CD4-positive, alpha-beta T cell treated with Interleukin-17A for 1 hour (primary cell): ENCODE measurements around the gene CCDC144A.
"Not testable (repeated sequence)": the region's sequence is repeated elsewhere in the genome, so short reads cannot be mapped to it uniquely, and the experiment has no call there.

Source experiments
- DNase-seq: peaks from one replicate; pipeline ENCODE4 v3.0.0-alpha.2; 2020

Gene CCDC144A

DNA sequence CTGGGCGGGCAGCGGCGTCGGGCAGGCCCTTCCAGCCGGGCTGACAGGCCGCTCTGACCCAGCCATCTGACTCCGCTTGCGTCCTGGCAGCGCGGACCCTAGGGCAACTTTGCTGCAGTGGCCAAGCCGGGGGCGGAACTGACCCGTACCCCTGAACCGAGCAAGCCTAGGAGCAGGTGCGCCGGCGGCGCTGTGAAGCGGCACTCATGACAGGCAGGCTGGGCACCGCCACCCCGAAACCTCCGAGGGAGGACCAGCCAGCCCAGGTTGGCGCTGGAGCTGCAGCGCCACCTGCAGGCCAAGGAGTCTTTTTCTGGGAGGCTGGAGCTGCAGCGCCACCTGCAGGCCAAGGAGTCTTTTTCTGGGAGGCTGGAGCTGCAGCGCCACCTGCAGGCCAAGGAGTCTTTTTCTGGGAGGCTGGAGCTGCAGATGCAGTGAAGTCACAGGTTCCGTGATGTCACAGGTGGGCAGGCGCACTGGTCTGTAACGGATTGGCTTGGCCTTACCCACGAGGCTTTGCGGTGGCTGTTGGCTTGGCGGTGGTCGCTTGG is at the start of gene CCDC144A:
Gene CCDC144A (plus strand): TSS at position 511 of the 551 bp plus-strand sequence. CDS start 160 bp downstream, outside the sequence.
- DNase-seq: peak; percentile 26

- DNase-seq: no peak
Measured at GRCh38 chr17:16649585-16649984, 40.5 kb upstream of the CCDC144A start.

DNA sequence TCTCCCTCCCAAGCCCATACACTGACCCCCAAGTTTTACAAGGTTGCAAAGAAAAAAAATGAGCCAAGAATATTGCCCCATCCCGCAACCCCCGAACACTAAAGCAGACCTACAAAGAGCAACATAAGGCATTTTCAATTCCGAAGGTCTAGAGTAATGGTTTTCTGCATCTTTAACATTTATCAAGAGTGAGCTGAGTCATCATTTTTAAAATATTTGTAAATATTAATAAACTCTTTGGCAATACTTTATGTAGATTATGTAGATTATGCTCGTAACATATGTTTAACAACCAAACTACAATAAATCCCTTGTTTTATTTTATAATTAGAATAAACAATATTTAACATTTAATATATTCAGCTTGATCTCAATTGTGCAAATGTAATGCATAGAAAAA is 37.8 kb upstream of the CCDC144A start:
- DNase-seq: no peak

- DNase-seq: no peak
Measured at GRCh38 chr17:16652847-16653366, 37.1 kb upstream of the CCDC144A start.

- peak; percentile 87 for DNase-seq
Measured at GRCh38 chr17:16653367-16654041, 36.5 kb upstream of the CCDC144A start, which contains the start of gene ZNF624. TSS of gene ZNF624 (minus strand) at chr17:16653850.

GRCh38 chr17:16661217-16661616 is 28.8 kb upstream of the CCDC144A start:
- no peak for DNase-seq

DNA sequence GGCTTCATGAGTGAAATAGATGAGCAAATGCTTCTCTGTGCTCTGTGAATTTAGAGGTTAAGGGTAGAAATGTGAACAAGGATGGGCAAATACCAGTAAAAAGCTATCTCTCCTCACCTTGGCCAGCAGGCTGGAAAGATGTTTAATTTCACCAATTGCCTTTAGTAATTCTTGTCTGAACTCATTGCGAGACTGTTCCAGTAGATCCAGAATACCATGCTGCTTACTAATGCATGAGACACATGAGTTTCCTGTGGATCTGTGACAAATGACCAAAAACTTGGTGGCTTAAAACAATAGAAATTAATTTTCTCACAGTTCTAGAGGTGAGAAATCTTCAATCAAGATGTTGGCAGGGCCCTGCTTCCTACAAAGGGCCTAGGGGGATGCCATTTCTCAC is 27.1 kb upstream of the CCDC144A start:
- no peak for DNase-seq

DNA sequence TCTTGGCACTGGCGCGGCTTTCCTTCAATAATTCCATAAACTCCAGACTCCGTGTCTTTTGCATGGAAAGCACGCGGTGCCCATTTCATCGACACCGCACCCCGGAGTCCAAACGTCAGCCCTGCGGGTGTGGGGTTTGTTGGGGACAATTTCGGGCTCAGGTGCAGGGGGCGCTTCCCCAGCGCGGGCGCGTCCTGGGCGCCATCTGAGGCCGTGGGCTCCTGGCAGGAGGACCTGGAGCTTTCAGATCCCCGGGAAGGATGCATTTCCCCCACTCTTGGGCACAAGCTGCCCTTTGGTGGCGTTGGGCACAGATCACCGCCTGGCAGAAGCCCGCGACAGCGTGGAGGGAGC is 23.5 kb upstream of the CCDC144A start:
- DNase-seq: not testable (repeated sequence)

GRCh38 chr17:16666907-16667636 is 23.0 kb upstream of the CCDC144A start:
- DNase-seq: not testable (repeated sequence)

GRCh38 chr17:16676676-16677268 is 13.3 kb upstream of the CCDC144A start:
- no peak for DNase-seq

DNA sequence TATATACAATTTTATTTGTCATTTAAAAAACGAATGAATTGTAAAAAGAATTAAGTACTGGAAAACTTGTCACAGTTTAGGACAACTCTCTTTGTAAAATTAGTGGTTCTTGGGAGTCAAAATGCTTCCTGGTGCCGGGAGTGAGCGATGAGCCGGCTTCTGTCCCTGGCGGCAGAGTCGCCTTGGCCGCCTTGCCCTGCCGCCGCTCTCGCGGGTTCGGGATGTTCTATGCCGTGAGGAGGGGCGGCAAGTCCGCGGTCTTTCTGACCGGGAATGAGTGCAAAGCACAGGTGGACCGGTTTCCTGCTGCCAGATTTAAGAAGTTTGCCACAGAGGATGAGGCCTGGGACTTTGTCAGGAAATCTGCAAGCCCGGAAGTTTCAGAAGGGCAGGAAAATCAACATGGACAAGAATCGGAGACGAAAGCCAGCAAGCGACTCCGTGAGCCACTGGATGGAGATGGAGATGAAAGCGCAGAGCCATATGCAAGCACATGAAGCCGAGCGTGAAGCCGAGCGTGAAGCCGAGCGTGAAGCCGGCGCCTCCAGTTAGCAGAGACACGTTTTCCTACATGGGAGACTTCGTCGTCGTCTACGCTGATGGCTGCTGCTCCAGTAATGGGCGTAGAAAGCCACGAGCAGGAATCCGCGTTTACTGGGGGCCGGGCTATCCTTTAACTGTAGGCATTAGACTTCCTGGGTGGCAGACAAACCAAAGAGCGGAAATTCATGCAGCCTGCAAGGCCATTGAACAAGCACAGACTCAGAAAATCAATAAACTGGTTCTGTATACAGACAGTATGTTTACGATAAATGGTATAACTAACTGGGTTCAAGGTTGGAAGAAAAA is 6.5 kb upstream of the CCDC144A start:
- DNase-seq: not testable (repeated sequence)

GRCh38 chr17:16686019-16686418 is 4.0 kb upstream of the CCDC144A start:
- not testable (repeated sequence) for DNase-seq

GRCh38 chr17:16687151-16687550 is 2.9 kb upstream of the CCDC144A start:
- not testable (repeated sequence) for DNase-seq

DNA sequence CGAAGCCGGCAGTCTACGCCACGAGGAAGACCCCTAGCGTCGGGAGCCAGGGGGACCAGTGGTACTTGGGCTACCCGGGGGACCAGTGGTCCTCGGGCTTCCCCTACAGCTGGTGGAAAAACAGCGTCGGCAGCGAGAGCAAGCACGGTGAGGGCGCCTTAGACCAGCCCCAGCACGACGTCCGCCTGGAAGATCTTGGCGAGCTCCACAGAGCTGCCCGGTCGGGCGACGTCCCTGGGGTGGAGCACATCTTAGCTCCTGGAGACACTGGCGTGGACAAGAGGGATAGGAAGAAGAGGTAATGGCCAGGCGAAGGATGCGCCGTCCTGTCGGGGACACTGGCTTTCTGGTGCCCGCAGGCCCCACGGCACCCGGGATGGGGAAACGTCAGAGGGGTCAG is 406 bp downstream of the CCDC144A start:
- DNase-seq: not testable (repeated sequence)

DNA sequence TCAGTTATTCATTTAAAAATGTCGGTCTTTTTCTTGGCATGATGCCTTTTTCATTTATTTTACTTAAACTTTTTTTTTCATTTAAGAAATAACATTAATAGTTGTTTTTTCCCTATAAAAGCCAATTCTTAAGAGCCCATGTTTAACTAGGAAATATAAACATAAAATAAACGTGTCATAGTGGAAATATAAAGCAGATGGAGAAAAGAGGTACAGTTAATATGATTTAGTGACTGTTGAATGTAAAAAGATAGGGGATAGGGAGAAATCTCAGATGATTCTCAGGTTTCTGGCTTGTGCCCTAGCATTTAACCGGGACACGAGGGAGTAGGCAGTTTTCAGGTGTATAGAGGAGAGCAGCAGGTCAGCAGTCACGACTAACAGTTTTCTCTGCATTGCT is 7.6 kb downstream of the CCDC144A start:
- not testable (repeated sequence) for DNase-seq

DNA sequence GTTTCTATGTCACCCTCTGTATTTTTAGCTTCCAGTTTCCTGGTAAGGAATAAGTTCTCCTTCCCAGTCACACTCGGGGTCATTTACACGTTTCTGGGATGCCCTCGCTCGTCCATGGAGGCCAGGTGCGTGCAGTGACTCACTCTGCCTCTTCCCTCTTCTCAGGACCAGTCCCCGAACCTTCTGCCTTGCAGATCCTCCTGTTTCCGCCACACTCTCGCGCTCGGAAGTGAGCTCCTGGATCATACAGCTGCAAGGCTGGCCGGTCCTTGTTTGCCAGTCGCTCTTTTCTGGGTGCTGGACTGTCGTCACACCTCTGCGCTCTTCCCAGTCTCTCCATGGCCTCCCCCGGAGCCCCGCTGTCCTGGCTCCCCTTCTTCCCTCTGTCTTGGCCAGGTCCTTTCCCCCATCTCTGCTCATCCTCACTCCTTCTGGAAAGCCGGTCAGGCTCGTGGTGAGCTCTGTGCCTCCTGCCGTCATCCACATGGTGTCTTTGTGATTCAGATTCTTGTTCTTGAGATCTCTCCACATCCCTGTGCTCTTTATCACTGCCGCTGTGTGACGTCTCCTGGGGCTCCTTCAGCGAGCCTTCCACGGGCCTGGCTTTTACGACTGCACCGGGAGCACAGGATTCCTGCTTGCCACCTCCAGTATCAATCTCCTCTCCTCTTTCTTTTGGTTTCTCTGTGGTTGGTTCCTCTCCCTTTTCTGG is 55.6 kb downstream of the CCDC144A start:
- DNase-seq: not testable (repeated sequence)

DNA sequence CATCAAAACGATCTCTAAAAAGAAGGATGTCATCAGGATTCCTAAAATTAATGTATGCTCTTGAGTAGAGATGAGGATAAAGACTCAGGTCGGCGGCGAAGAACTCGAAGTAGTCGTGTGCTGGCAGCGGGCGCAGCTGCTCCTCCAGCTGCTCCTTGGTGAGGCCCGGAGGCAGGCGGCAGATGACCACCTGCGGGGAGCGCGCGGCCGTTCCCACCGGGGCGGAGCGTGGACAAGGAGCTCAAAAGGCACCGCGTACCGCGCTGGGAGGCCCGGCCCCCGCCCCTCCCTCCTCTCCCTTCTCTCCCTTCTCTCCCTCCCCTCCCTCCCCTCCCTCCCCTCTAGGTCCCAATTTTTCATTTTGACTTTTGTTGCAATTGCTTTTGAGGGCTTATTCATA is 56.5 kb downstream of the CCDC144A start:
- DNase-seq: not testable (repeated sequence)

- not testable (repeated sequence) for DNase-seq
Measured at GRCh38 chr17:16750515-16750914, 60.5 kb downstream of the CCDC144A start.

DNA sequence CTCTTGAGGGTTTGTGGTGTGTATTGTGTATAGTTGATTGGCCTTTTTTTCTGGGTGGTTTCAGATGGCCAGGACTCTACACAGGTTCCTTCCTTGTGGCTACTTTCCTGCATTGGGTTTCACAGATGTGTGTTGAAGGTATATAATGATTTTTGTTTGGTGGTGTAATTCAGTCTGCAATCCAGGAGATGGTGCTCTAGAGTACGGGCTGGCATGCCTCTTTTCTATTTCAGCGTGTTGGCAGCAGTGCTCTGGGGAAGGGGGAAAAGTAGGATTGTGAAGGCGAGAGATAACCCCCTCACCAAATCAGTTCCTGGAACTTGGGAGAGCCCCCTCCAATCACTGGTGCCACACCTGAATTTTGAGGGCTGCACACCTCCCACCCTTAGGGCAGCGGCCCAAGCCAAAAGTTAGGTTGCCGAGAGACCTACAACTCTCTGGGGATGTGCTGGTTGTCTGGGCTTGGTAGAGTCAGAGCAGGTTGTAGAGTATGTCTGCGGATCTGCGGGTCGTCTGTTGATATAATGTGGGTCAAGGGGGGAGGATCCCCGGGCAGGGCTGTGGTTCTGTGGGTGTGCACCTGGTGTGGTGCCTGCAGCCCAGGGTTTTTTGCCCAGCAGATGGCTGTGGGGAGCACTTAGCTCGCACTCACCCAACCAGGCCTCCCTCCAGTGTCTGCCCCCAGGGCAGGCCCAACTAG is 61.3 kb downstream of the CCDC144A start:
- DNase-seq: peak; percentile 1

- not testable (repeated sequence) for DNase-seq
Measured at GRCh38 chr17:16751924-16752287, 61.9 kb downstream of the CCDC144A start.

- DNase-seq: not testable (repeated sequence)
Measured at GRCh38 chr17:16757520-16757919, 67.5 kb downstream of the CCDC144A start.
